IPS-15b (cell line): ENCODE measurements around the gene TCF3.

Source experiments
- H3K27me3 ChIP-seq: one replicate; pipeline ENCODE4 v1.6.1; 2013; ENCODE audit warnings: low read length; ENCODE audit not compliant: control insufficient read depth, insufficient read depth
- H3K36me3 ChIP-seq: one replicate; pipeline ENCODE4 v1.6.1; 2013; ENCODE audit warnings: low read length; ENCODE audit not compliant: control insufficient read depth, insufficient read depth
- H3K4me1 ChIP-seq: one replicate; pipeline ENCODE4 v1.6.1; 2013; ENCODE audit warnings: mild to moderate bottlenecking, low read length; ENCODE audit not compliant: control insufficient read depth, insufficient read depth
- H3K4me3 ChIP-seq: one replicate; pipeline ENCODE4 v1.5.1; 2013; ENCODE audit warnings: low read depth, low read length
- H3K9ac ChIP-seq: one replicate; pipeline ENCODE4 v1.6.1; 2013; ENCODE audit warnings: low read depth, mild to moderate bottlenecking, low read length
- H3K9me3 ChIP-seq: one replicate; pipeline ENCODE4 v1.6.1; 2013; ENCODE audit warnings: mild to moderate bottlenecking, low read length; ENCODE audit not compliant: control insufficient read depth, insufficient read depth

TCF3 gene

DNA sequence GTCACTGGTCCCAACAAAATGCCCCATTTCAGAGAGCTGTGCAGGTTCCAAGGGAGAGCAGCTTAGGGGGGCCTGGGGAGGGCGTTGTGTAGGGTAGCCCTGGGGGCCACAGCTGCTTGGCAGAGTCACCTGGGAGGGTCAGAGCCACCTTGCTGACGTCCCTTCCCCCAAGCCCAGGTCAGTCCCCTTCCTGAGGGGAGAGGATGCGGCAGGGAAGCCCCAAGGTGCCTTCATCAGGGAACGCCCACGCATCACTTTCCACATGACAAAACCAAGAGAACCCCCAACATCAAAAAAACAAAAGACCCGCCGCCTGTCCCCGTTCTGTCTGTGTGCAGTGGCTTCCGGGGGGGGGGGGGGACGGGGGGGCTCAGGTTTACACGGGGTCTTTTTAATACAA lies 41.8 kb downstream of the TCF3 start:
- peaks cover 4% of the 10 kb centered on the region for H3K4me1 ChIP-seq
- H3K27me3 ChIP-seq, result no peaks in the 10 kb centered on the region
- H3K9me3 ChIP-seq, result no peaks in the 10 kb centered on the region
- H3K4me3 ChIP-seq, result no peak overlapping the region
- H3K9ac ChIP-seq, result no peak overlapping the region
- H3K36me3 ChIP-seq, result peaks cover 51% of the 10 kb centered on the region

DNA sequence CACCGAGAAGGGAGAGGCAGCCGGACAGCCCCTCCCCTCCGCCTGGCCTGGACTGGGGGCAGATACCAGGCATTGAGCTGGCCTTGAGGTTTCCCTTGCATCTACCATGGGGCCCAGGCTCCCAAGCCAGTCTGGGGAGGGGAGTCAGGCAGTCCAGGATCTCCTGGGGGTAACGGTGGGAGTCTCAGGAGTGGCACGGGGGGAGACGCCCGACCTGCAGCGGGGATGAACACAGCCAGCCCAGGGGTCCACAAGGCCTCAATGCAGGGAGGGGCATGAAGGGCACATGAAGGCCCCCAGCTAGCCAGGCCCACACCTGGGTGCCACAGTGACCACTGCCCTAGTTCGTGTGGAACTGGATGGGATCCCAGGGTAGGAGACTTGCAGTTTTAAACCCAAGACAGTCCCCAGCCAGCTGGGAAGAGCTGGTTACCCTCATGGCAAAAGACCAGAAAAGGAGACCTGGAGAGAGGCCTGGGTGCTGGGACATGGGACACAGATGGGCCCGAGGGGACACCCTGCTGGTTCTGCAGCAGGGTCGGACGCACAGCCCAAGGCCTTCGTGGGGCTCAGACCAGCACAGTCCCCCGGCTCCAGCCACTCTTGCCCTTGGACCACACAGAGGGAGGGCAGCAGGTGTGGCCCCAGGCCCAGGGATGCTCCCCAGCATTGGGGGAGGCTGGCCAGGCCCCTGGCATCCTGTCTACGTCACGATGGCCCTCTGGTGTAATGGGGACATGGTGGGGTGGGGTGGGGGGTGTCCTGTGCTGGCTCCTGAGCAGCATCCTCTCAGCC lies 42.5 kb downstream of the TCF3 start:
- Histone ChIP-seq H3K27me3 (no peaks in the 10 kb centered on the region), H3K9ac (no peak overlapping the region), H3K9me3 (no peaks in the 10 kb centered on the region), H3K36me3 (peaks cover 44% of the 10 kb centered on the region), H3K4me3 (no peak overlapping the region), H3K4me1 (peaks cover 4% of the 10 kb centered on the region)

DNA sequence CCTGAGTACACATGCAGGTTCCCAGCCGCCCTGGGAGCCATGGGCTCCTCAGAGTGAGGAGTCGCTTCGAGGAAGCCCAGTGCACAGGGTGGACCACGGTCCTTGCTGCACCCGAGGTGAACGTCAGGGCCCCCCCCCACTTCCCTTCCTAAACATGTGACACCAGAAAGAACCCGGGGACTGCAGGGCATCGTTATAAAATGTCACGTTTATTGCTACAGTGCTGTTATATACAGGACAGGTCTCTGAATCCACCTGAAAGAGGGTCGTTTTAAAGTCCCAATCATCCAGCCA lies 43.4 kb downstream of the TCF3 start:
- Histone ChIP-seq H3K9ac (no peak overlapping the region), H3K9me3 (no peaks in the 10 kb centered on the region), H3K4me3 (no peak overlapping the region), H3K27me3 (no peaks in the 10 kb centered on the region), H3K36me3 (peaks cover 36% of the 10 kb centered on the region), H3K4me1 (peaks cover 4% of the 10 kb centered on the region)

DNA sequence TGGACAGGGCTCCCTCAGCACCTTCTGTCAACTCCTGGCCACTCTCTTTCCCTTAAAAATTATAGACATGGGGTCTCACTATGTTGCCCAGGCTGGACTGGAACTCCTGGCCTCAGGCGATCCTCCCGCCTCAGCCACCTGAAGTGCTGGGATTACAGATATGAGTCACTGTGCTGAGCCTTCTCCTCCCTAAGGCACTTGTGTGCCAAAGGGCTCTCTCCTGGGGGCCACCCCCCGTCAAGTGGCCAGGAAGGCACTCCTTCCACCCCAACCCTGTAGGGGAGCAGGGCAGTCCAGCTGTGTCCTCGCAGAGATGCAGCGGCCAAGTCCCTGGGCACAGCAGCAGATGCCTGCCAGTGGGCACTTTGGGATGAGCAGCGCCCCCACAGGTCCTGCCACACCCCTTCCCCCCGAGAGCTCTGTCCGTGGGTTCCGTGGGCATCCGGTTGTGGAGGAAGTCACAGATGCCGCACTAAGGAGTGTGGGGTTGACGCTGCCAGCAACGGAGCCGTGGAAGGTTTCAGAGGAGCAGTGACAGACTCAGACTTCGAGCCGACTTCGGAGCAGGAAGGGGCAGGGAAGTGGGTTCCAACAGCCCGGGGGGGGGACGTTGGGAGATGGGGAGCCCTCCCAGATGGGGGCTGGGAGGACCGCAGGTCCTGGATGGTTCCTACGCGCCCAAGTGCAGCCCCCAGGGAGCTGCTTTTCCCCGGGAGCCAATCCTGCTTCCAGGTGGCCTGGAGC lies 43.9 kb downstream of the TCF3 start:
- no peak overlapping the region for H3K9ac ChIP-seq
- no peak overlapping the region for H3K4me3 ChIP-seq
- H3K36me3 ChIP-seq, result peaks cover 32% of the 10 kb centered on the region
- peaks cover 4% of the 10 kb centered on the region for H3K4me1 ChIP-seq
- no peaks in the 10 kb centered on the region for H3K9me3 ChIP-seq
- no peaks in the 10 kb centered on the region for H3K27me3 ChIP-seq

DNA sequence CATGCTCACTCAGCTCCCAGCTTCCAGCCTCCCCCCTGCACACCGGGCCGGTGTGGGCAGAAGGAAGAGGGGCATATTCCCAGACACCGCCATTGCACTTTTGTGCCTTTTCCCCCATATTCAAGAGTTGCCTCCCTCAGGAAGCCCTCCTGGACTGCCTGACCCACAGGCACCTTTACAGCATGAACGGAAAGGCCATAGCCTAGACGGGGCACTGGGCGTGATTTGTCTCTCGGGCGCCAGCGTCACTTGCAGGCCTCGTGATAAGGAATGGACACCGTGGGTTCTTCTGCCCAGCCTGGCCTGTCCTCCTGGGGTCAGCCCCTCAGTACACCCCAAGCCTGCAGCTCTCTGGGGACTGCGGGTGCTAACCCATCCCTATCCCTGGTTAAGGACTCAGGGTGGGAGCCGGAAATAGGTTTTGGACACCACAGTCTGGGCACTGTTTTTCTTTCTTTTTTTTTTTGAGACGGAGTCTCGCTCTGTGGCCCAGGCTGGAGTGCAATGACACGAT lies 46.2 kb downstream of the TCF3 start:
- peaks cover 12% of the 10 kb centered on the region for H3K36me3 ChIP-seq
- H3K4me3 ChIP-seq, result peak overlapping the region; percentile 84
- H3K9ac ChIP-seq, result peak overlapping the region; percentile 57

DNA sequence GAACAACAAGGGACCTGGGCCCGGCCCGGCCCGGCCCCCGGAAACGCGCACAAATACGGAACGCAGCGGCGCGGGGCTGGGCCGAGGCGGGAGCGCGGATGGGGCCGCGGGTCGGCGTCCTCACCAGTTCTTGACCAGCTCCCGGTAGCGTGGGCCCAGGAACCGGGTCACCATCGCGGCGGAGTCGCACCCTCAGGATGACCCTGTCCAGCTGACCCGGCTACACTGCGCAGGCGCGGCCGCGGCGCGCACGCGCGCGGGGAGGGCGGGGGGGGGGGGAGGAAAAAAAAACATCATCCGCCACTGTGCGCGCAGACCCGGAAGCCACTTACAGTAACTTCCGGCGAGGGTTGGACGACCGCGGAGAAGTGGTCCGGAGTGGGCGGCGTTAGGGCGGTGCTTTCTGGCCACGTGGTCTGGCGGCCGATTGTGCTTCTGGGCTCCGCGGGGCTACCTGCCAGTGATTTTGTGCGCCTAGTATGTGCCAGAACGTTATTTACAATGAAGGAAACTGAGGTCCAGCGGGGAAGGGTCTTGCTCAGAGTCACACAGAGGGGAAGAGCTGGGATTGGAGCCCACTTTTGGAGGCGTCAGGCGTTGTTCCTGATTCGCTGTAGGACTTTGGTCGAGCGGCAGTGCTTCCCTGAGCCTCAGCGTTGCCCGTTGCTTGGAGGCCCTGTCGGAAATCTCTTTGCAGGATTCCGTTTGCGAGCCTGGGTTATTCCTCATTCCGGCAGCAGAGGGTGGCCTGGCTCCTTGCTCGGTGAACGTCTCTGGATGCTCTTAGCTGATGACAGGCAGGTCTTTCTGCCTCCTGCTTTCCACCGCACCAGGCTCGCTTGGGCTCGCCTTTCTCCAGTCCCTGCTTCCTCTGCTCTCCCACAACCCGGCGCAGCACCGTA lies 46.9 kb downstream of the TCF3 start, which contains the start of gene UQCR11:
Gene UQCR11, minus strand, starts transcription at position 227 of the 902 bp plus-strand sequence. Its CDS starts 53 bp downstream, at position 174.
- H3K4me3 ChIP-seq, result peak within 1 kb of the TSS; percentile 84
- peaks cover 11% of the 10 kb centered on the region for H3K36me3 ChIP-seq
- peak within 1 kb of the TSS; percentile 79 for H3K9ac ChIP-seq
- no peaks in the 10 kb centered on the region for H3K9me3 ChIP-seq
- no peaks in the 10 kb centered on the region for H3K27me3 ChIP-seq
- H3K4me1 ChIP-seq, result peaks cover 4% of the 10 kb centered on the region

More for the DNA sequence above, 46.2 kb downstream of the TCF3 start:
- H3K27me3 ChIP-seq, result no peaks in the 10 kb centered on the region
- peaks cover 4% of the 10 kb centered on the region for H3K4me1 ChIP-seq
- no peaks in the 10 kb centered on the region for H3K9me3 ChIP-seq

DNA sequence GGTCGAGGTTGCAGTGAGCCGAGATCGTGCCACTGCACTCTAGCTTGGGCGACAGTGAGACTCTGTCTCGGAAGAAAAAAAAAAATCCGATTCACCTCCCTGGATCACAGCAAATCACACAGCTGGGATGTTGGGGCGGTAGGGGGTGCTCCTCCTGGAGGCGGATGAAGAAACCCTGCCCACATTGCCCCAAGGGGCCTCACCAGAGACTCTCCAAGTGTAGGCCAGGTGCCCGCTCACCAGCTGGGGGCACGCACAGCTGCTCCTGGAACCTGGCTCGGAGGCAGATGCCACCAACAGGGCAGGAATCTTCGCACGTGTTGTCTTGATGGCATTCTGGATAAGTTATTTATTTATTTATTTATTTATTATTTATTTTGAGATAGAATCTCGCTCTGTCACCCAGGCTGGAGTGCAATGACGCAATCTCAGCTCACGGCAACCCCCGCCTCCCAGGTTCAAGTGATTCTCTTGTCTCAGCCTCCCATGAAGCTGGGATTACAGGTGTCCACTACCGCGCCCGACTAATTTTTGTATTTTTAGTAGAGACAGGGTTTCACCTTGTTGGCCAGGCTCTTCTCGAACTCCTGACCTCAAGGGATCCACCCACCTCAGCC lies 50.2 kb downstream of the TCF3 start:
- H3K4me3 ChIP-seq, result no peak overlapping the region
- H3K36me3 ChIP-seq, result peaks cover 24% of the 10 kb centered on the region
- no peak overlapping the region for H3K9ac ChIP-seq
- H3K9me3 ChIP-seq, result no peaks in the 10 kb centered on the region
- peaks cover 4% of the 10 kb centered on the region for H3K4me1 ChIP-seq
- H3K27me3 ChIP-seq, result no peaks in the 10 kb centered on the region

DNA sequence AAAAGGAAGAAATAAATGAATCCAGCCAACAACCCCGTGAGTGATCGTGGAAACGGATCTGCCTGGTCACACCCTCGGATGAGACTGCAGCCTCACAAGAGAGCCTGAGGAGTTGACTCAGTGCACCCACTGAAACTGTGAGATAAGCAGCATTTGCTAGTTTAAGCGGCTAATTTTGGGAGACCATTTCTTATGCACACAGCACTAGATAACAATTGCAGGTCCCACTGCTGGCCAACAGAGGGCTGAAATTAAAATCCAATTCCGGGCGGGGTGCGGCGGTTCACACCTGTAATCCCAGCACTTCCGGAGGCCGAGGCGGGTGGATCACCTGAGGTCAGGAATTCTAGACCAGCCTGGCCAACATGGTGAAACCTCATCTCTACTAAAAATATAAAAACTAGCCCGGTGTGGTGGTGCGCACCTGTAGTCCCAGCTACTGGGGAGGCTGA lies 50.8 kb downstream of the TCF3 start:
- peaks cover 29% of the 10 kb centered on the region for H3K36me3 ChIP-seq
- no peaks in the 10 kb centered on the region for H3K9me3 ChIP-seq
- peaks cover 4% of the 10 kb centered on the region for H3K4me1 ChIP-seq
- no peak overlapping the region for H3K4me3 ChIP-seq
- no peaks in the 10 kb centered on the region for H3K27me3 ChIP-seq
- no peak overlapping the region for H3K9ac ChIP-seq

DNA sequence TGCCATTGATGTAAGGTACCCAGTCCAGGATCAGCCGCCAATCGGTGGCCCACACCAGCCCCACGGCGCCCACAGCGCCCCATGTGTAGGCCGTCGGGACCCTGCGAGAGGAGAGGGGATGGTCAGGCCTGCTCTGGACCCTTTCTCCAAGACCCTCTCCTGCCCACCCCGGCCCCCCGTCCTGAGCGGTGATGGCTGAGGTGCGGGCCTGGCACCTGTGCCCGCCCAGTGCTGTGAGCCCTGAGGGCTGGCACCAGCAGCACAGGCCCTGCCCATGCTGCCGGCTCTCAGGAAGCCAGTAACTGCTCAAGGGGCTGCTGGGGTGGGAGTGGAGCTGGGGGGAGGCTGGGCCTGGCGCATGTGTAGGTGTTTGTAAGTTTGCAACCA lies 53.0 kb downstream of the TCF3 start:
- H3K27me3 ChIP-seq, result no peaks in the 10 kb centered on the region
- H3K4me3 ChIP-seq, result no peak overlapping the region
- no peaks in the 10 kb centered on the region for H3K9me3 ChIP-seq
- peaks cover 32% of the 10 kb centered on the region for H3K36me3 ChIP-seq
- H3K4me1 ChIP-seq, result no peaks in the 10 kb centered on the region
- no peak overlapping the region for H3K9ac ChIP-seq

DNA sequence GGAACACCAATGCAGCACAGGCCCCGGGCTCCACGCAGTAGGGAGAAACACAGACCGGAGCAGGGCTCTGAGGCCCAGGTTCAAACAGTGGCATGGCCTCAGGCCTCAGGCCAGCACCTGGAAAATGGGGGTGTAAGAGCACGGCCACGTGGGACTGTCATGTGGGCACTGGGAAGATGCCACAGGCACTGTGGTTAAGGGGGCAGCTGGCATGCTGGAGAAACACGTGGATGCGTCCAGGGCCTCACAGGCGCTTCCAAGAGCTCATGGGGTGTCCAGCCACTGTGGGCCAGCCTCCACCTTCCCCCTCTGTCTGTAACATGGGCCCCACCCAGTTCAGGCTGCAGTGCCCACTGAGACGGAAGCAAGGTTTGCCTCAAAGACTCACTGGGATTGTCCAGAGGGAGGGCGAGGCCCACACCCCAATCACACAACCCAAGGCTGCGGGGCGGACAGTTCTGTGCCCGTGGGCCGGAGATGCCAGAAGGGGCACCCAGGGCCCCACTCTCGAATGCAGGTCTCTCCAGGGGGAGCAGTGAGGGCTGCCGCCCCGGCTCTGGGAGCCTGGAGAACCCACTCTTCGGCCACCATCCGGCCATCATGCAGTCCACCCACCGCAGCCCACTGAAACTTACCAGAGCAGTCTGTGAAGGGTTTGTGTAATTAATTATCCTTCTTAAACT lies 53.5 kb downstream of the TCF3 start:
- Histone ChIP-seq H3K27me3 (no peaks in the 10 kb centered on the region), H3K9me3 (no peaks in the 10 kb centered on the region), H3K4me1 (no peaks in the 10 kb centered on the region), H3K36me3 (peaks cover 32% of the 10 kb centered on the region), H3K4me3 (no peak overlapping the region), H3K9ac (no peak overlapping the region)

DNA sequence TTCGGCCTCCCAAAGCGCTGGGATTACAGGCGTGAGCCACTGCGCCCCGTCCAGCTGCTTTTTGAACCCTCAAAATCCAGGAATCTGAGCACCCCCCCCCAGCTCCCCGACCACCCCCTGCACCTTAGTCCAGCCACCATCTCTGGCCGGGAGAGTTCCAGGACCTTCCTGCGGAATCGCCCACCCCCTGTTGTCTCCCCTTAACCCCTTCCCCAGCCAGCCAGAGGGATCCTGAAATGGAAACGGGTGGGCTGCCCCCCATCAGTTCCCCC lies 59.0 kb downstream of the TCF3 start:
- Histone ChIP-seq H3K27me3 (no peaks in the 10 kb centered on the region), H3K4me1 (peaks cover 4% of the 10 kb centered on the region), H3K9me3 (no peaks in the 10 kb centered on the region), H3K36me3 (peaks cover 25% of the 10 kb centered on the region), H3K4me3 (peak overlapping the region; percentile 68), H3K9ac (peak overlapping the region; percentile 65)
